NB4 (cell line): ENCODE data around the gene CDH23.

Experiments used
- DNase-seq: peaks from one replicate; pipeline ENCODE4 v3.0.0; 2010; ENCODE audit warnings: low read depth
- H3K4me3 ChIP-seq: one replicate; pipeline ENCODE4 v1.5.1; 2011; ENCODE audit warnings: mild to moderate bottlenecking, low read depth, low read length, moderate library complexity
- CTCF ChIP-seq: IDR thresholded peaks from one replicate; pipeline ENCODE4 v1.5.1; 2012; ENCODE audit warnings: low read depth, low read length
- MYC ChIP-seq: IDR thresholded peaks from 2 replicates; pipeline ENCODE4 v1.6.1; 2011; ENCODE audit warnings: low read depth, low read length
- POLR2A ChIP-seq: IDR thresholded peaks from 2 replicates; pipeline ENCODE4 v1.6.1; 2011; ENCODE audit warnings: mild to moderate bottlenecking; ENCODE audit not compliant: insufficient read length; ENCODE audit errors: extremely low read depth
- TF ChIP-seq, protein P1 (sequence below): IDR thresholded peaks from 2 replicates; pipeline ENCODE4 v1.6.1; 2011; ENCODE audit warnings: low read depth, low read length

Gene CDH23

GRCh38 chr10:71713135-71714030 is 316.7 kb downstream of the CDH23 start:
- H3K4me3 ChIP-seq = peak overlapping the region; percentile 26
- no peak for TF ChIP-seq CTCF
- TF ChIP-seq MYC = no peak
- TF ChIP-seq, protein P1, sequence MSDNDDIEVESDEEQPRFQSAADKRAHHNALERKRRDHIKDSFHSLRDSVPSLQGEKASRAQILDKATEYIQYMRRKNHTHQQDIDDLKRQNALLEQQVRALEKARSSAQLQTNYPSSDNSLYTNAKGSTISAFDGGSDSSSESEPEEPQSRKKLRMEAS = peak; percentile 19; the same call in 1 of the 2 replicates
- DNase-seq = peak; percentile 93

DNA sequence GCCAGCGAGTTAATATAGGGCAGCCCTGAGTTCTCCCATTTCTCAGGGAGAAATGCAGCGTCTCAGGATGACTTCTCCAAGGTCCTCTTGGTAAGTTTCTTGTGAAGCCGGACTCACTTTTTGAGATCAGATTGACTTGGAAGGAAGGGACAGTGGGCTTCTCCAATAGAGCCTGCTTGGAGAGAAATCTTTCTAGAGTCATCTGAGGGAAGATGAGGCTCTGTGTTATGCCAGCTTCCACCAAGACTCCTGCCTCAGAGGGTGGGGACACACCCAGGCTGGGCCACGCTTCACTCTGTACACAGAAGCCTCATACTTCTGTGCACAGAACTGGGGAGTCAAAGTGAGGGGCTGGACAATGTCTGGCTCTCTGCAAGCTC is 317.3 kb downstream of the CDH23 start:
- peak overlapping the region; percentile 26 for H3K4me3 ChIP-seq
- TF ChIP-seq MYC = no peak
- TF ChIP-seq CTCF = no peak
- no peak for TF ChIP-seq POLR2A
- TF ChIP-seq, protein P1 = no peak
- no peak for DNase-seq

DNA sequence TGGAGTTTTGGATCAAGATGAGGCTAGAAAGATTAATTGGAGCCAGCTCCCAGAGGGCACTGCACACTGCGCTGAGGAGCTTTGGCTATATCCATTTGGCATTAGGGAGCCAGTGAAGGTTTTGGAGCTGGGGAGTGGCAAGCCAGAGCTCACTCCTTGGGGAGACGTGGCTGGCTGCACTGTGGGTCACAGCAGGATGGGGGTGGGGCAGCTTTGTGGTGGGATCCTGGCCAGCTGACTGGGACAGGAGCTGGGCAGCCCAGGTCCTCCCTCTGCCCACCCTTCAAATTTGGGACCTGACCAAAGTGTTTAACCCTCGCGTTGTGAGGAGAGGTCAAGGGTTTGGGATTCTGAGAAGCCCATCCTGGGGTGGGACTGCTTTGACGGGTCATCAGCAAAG is 317.9 kb downstream of the CDH23 start:
- H3K4me3 ChIP-seq = peak overlapping the region; percentile 26
- DNase-seq = no peak
- TF ChIP-seq CTCF (no peak), POLR2A (no peak), MYC (no peak)
- TF ChIP-seq, protein P1 = no peak

DNA sequence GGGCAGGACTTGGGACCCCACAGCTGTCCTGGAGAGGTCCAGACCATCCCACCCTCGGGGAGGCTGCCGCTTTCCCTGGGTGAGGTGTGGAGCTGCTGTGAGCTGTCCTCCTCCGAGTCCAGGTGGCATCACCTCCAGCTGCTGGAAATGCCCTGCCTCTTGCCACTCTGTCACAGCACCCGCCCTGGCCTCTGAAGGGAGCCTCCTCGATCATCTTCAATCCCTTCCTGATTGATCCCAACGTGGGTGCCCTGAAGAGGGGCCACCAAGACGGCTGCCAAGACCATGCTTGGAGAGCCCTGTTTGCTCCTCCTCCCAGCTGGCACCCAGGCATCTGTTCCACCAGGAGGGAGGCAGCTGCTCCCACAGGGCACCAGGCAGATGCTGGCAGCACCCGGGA is 318.3 kb downstream of the CDH23 start:
- no peak for TF ChIP-seq CTCF
- TF ChIP-seq, protein P1 = no peak
- TF ChIP-seq MYC = no peak
- TF ChIP-seq POLR2A = no peak
- no peak overlapping the region for H3K4me3 ChIP-seq
- no peak for DNase-seq

DNA sequence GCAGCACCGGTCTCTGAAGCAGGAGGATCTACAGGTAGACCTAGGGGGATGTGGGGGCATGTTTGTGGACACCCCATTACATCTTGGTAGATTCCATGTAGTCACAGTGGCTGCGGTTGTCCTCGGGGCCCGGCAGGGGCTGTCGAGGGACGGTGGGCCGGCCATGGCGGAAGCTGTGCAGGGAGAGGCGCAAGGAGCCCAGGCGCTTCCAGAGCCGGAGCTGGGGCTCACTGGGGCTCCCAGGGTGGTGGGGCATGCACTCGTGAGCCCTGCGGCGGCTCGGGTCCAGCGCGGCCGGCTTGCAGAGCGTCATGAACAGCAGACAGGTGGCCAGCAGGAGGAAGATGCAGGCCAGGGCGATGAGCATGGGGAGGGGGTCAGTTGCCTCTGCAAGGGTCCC is 319.1 kb downstream of the CDH23 start:
- TF ChIP-seq POLR2A = no peak
- TF ChIP-seq CTCF = no peak
- TF ChIP-seq, protein P1 = no peak
- TF ChIP-seq MYC = no peak
- no peak for DNase-seq
- H3K4me3 ChIP-seq = no peak overlapping the region
